HG02588 (cell line): ENCODE data around the gene ZBED2.

Source experiments
- ATAC-seq: cut with Tn5 transposase; IDR thresholded peaks from one replicate; pipeline ENCODE4 v1.9.1; 2021; ENCODE audit warnings: mild to moderate bottlenecking, moderate library complexity; ENCODE audit not compliant: unreplicated experiment

ZBED2 gene

GRCh38 chr3:111605018-111605417, 9.9 kb upstream of the ZBED2 start:
- ATAC-seq, result no peak

- no peak for ATAC-seq
Measured at GRCh38 chr3:111604119-111604518, 9.0 kb upstream of the ZBED2 start.

GRCh38 chr3:111603679-111604078, 8.5 kb upstream of the ZBED2 start:
- no peak for ATAC-seq

- no peak for ATAC-seq
Measured at GRCh38 chr3:111601810-111602209, 6.7 kb upstream of the ZBED2 start.

- no peak for ATAC-seq
Measured at GRCh38 chr3:111598552-111598951, 3.4 kb upstream of the ZBED2 start.

GRCh38 chr3:111598139-111598538, 3.0 kb upstream of the ZBED2 start:
- no peak for ATAC-seq

GRCh38 chr3:111596328-111596727, 1.2 kb upstream of the ZBED2 start:
- no peak for ATAC-seq

- ATAC-seq, result no peak
Measured at GRCh38 chr3:111594781-111595180, 365 bp downstream of the ZBED2 start.

- ATAC-seq, result peak; percentile 57
Measured at GRCh38 chr3:111594205-111594604, 941 bp downstream of the ZBED2 start.

- no peak for ATAC-seq
Measured at GRCh38 chr3:111593666-111594065, 1.5 kb downstream of the ZBED2 start.

- no peak for ATAC-seq
Measured at GRCh38 chr3:111592936-111593335, 2.2 kb downstream of the ZBED2 start.

- no peak for ATAC-seq
Measured at GRCh38 chr3:111592143-111592542, 3.0 kb downstream of the ZBED2 start.

GRCh38 chr3:111591555-111591954, 3.6 kb downstream of the ZBED2 start:
- ATAC-seq, result no peak

- no peak for ATAC-seq
Measured at GRCh38 chr3:111590143-111590491, 5.0 kb downstream of the ZBED2 start.

GRCh38 chr3:111589303-111590142, 5.6 kb downstream of the ZBED2 start:
- no peak for ATAC-seq

GRCh38 chr3:111588527-111588926, 6.6 kb downstream of the ZBED2 start:
- no peak for ATAC-seq

GRCh38 chr3:111585217-111585616, 9.9 kb downstream of the ZBED2 start:
- ATAC-seq, result no peak

GRCh38 chr3:111584744-111585143, 10.4 kb downstream of the ZBED2 start:
- no peak for ATAC-seq

- no peak for ATAC-seq
Measured at GRCh38 chr3:111582120-111582474, 13.0 kb downstream of the ZBED2 start.

- no peak for ATAC-seq
Measured at GRCh38 chr3:111581403-111582119, 13.6 kb downstream of the ZBED2 start.

- no peak for ATAC-seq
Measured at GRCh38 chr3:111579495-111579894, 15.7 kb downstream of the ZBED2 start.

- ATAC-seq, result no peak
Measured at GRCh38 chr3:111578867-111579266, 16.3 kb downstream of the ZBED2 start.
